C4-2B (cell line): ENCODE measurements around the gene LRP4.

Experiments used
- H3K27ac ChIP-seq: fragments of 450-650 bp; 2 replicates; pipeline ENCODE4 v1.5.1; 2017
- ZFX ChIP-seq: fragments of 450-650 bp; IDR thresholded peaks from 2 replicates; pipeline ENCODE4 v1.6.1; 2017
- TF ChIP-seq, protein P1 (sequence below): fragments of 450-650 bp; conservative IDR thresholded peaks from 2 replicates; pipeline ENCODE4 v1.5.1; 2017; ENCODE audit warnings: mild to moderate bottlenecking

LRP4 gene

DNA sequence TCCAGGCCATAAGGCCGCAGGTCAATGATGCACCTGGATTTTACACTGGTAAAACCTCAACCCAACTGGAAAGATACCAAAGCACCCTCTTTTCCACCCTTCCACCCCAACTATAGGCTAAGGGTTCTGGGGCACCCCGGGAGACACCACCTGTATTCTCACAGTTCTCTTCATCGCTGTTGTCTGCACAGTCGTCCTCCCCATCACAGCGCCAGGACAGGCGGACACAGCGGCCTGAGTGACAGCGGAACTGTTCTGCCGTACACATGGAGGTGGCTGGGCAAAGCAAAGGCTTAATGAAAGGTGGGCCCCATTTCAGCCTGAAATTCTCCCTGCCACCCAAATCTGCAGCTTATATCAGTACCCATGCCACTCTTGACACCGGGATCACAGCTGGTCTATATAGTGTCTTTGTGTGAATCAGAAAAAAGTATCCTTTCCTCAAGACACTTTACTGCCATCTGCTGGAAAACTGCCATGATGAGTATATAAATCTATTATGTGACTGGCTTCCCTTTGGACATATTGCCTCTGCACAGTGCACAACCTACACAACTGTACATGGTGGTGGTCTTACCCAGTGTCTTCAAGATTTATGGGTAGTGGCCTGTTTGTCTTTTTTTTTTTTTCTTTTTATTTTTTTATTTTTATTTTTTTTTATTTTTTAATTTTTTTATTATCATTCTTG lies 21.5 kb downstream of the LRP4 start:
- TF ChIP-seq ZFX = no peak
- TF ChIP-seq, protein P1, sequence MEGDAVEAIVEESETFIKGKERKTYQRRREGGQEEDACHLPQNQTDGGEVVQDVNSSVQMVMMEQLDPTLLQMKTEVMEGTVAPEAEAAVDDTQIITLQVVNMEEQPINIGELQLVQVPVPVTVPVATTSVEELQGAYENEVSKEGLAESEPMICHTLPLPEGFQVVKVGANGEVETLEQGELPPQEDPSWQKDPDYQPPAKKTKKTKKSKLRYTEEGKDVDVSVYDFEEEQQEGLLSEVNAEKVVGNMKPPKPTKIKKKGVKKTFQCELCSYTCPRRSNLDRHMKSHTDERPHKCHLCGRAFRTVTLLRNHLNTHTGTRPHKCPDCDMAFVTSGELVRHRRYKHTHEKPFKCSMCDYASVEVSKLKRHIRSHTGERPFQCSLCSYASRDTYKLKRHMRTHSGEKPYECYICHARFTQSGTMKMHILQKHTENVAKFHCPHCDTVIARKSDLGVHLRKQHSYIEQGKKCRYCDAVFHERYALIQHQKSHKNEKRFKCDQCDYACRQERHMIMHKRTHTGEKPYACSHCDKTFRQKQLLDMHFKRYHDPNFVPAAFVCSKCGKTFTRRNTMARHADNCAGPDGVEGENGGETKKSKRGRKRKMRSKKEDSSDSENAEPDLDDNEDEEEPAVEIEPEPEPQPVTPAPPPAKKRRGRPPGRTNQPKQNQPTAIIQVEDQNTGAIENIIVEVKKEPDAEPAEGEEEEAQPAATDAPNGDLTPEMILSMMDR = no peak; the same call in 1 of the 2 replicates
- H3K27ac ChIP-seq = no peak overlapping the region

DNA sequence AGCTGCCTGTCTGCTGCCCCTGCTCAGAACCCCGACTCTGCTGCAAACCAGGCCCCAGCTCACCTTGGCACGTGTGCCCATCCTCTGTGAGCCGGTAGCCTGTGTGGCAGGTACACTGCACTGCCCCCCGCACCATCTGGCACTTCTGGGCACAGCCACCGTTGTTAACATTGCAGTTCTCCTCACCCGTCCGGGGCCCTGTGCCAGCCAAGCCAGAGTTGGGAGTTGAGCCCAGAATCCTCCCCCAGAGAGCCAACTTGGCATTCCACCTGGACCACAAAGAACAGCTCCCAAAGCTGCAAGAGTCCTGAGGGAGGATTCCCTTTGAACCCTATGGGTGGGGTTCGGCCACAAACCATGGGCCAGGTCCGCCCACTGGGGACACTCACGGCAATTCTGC lies 22.5 kb downstream of the LRP4 start:
- H3K27ac ChIP-seq = no peak overlapping the region
- TF ChIP-seq ZFX = no peak
- TF ChIP-seq, protein P1 = no peak

DNA sequence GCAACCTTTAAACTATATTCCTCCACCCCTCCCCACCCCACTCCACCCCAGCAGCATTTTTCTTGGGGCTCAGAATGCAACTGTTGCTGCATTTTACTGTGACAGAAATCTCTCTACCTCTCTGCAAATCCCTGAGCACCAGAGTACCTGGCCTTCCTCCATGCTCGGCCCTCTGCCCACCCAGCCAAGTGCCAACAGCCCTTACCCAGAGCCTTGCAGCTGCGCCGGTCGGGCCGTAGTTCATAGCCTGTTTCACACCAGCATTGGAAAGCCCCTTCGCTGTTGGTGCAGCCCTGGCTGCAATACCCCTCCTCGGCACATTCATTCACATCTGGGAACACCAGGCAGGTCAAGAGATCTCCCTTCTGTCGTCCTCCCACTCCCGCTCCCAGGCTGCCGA lies 23.4 kb downstream of the LRP4 start:
- H3K27ac ChIP-seq = no peak overlapping the region
- TF ChIP-seq, protein P1 = no peak
- no peak for TF ChIP-seq ZFX

DNA sequence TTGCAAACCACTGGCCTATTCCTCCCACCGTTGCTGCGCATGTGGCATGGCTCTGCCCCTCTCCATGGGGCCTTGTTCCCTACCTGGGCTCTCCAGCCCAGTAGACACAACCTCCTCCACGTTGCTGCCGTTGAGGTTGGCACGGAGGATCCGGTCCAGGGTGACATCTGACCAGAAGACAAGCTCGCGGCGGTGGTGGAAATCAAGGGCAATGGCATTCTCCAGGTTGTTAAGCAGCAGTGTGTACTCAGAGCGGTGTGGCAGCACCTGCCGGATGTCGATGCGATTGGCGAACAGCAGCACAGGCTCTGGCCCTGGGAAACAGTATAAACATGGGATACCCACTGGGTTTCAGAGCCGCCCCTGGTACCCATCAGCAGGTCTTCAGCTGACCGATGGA lies 23.8 kb downstream of the LRP4 start:
- H3K27ac ChIP-seq = no peak overlapping the region
- TF ChIP-seq, protein P1 = no peak
- no peak for TF ChIP-seq ZFX

DNA sequence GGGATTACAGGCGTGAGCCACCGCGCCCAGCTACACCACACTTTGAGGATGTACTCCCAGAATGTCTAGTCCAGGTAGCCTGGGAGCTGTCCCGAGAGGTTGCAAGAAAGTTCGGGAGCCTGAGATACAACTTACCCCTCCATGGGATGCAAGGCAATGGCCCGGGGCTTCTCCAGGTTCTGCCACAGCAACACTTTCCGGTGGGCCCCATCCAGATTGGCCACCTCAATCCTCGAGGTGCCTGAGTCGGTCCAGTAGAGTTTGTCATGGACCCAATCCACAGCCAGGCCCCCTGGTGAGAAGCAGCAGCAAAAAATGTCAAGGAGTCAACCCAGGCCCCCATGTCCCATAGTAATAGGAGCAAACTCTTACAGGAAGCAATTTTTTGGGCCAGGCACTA lies 25.5 kb downstream of the LRP4 start:
- H3K27ac ChIP-seq = no peak overlapping the region

DNA sequence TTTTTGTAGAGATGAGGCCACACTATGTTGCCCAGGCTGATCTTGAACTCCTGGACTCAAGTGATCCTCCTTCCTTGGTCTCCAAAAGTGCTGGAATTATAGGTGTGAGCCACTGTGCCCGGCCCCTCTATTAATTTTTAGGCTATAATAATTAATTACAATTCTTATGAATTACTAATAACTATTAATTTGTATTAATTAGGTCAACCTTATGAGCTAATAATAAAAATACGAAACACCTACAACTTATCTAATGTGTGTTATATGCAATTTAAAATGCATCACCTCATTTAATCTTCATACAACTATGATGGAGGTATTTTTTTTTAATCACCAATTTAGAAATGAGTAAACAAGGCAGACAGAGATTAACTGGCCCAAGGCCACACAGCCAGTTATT lies 26.2 kb downstream of the LRP4 start:
- TF ChIP-seq, protein P1 = no peak
- TF ChIP-seq ZFX = no peak
- no peak overlapping the region for H3K27ac ChIP-seq

More for the DNA sequence above, 25.5 kb downstream of the LRP4 start:
- no peak for TF ChIP-seq ZFX
- TF ChIP-seq, protein P1 = no peak

DNA sequence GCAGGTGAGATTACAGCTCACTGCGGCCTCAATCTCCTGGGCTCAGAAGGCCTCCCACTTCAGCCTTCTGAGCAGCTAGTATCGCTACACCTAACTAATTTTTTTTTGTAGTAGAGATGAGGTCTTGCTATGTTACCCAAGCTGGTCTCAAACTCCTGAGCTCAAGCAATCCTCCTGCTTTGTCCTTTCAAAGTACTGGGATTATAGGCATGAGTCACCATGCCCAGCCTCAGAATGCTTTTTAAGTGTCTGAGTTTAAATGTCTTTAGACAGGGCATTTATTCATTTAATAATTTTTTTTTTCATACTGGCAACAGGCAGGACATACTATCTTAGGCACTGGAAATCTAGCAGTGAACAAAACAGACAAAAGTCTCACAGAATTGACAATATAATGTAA lies 27.7 kb downstream of the LRP4 start:
- no peak overlapping the region for H3K27ac ChIP-seq
- TF ChIP-seq, protein P1 = no peak
- TF ChIP-seq ZFX = no peak
